HepG2 (cell line): ENCODE measurements around the gene CFAP54. TPM values are rescaled to one million over a fixed set of nuclear protein-coding genes. Genes with fewer than 3 reads are reported as not detected.

Experiments used
- ATAC-seq: fragments of 200-7000 bp; cut with Tn5 transposase; 3 replicates; pipeline ENCODE4 v1.9.1; 2020; ENCODE audit warnings: mild to moderate bottlenecking, moderate library complexity
- BruUV-seq: library from RNA; stranded (reverse); fragments of 400-500 nt; replicated peaks from 2 replicates; lab custom pipeline; 2021; lab: Mats Ljungman, UMichigan
- CTCF ChIA-PET: fragments of 300-600 bp; formaldehyde crosslinking; extraction: SDS; loops from one replicate; lab custom pipeline; 2021; ENCODE audit warnings: low total read pairs, inconsistent platforms, low intra/inter-chr PET ratio; lab: Yijun Ruan, JAX
- POLR2A ChIA-PET: fragments of 350-600 bp; sonication (Branson Sonifier 250); formaldehyde crosslinking; loops from one replicate; lab custom pipeline; 2020; ENCODE audit warnings: antibody characterized with exemption, inconsistent platforms; lab: Yijun Ruan, JAX
- DNase-seq: peaks from one replicate; pipeline ENCODE4 v3.0.0-alpha.2; 2015; ENCODE audit warnings: low spot score
- FAIRE-seq: peaks from 3 replicates; lab custom pipeline; 2011; peaks lifted over from hg19 to GRCh38; lab: Jason Lieb, UNC
- H2AFZ ChIP-seq: one replicate; pipeline ENCODE4 v1.6.1; 2011; ENCODE audit warnings: low read length, inconsistent platforms
- H3K27ac ChIP-seq: fragments of 300-600 bp; 3 replicates; pipeline ENCODE4 v1.8.0; 2011; ENCODE audit warnings: mixed run types, mild to moderate bottlenecking, mixed read lengths, low read length, inconsistent platforms; ENCODE audit not compliant: insufficient read depth; ENCODE audit errors: extremely low read length
- H3K27me3 ChIP-seq, 2 experiments: fragments of 200-600 bp in 1 of 2; 2 replicates in 1 of 2; 3 replicates in 1 of 2; pipeline versions ENCODE4 v1.6.0 to v1.8.0; 2011; ENCODE audit warnings: low read length in 2 of 2, mild to moderate bottlenecking in 2 of 2, moderate library complexity in 2 of 2, inconsistent platforms in 1 of 2; ENCODE audit not compliant: insufficient read depth in 2 of 2, control insufficient read depth in 1 of 2
- H3K36me3 ChIP-seq, 2 experiments: fragments of 200-600 bp in 1 of 2; replicated peaks in 1 of 2; 2 replicates in 1 of 2; 3 replicates in 1 of 2; pipeline versions ENCODE4 v1.5.1 to v1.8.0; 2011; ENCODE audit warnings: low read length in 2 of 2, inconsistent platforms in 1 of 2; ENCODE audit not compliant: insufficient read depth in 2 of 2, control insufficient read depth in 1 of 2
- H3K4me1 ChIP-seq: 2 replicates; pipeline ENCODE4 v1.5.1; 2012; ENCODE audit warnings: low read length, inconsistent platforms; ENCODE audit not compliant: insufficient read depth
- H3K4me2 ChIP-seq: 2 replicates; pipeline ENCODE4 v1.6.0; 2011; ENCODE audit warnings: low read depth, low read length, inconsistent platforms
- H3K4me3 ChIP-seq, 3 experiments: fragments of 200-600 bp in 1 of 3; sonication (generic), shearing (Covaris generic) in 1 of 3; replicated peaks in 1 of 3; 2 replicates each; pipeline ENCODE4 v1.5.1; 2011 to 2016; ENCODE audit warnings: low read length in 3 of 3, inconsistent platforms in 2 of 3, low read depth in 2 of 3, mild to moderate bottlenecking in 2 of 3, control low read depth in 1 of 3, mixed read lengths in 1 of 3; ENCODE audit not compliant: insufficient read depth in 1 of 3
- H3K79me2 ChIP-seq: one replicate; pipeline ENCODE4 v1.6.1; 2011; ENCODE audit warnings: low read length, inconsistent platforms; ENCODE audit not compliant: insufficient read depth
- H3K9ac ChIP-seq: 2 replicates; pipeline ENCODE4 v1.6.0; 2011; ENCODE audit warnings: mild to moderate bottlenecking, low read depth, low read length, inconsistent platforms; ENCODE audit not compliant: insufficient read depth
- H3K9me3 ChIP-seq: 2 replicates; pipeline ENCODE4 v1.5.1; 2012; ENCODE audit warnings: mild to moderate bottlenecking, low read length
- H4K20me1 ChIP-seq: 2 replicates; pipeline ENCODE4 v1.6.0; 2011; ENCODE audit warnings: inconsistent platforms, mild to moderate bottlenecking, low read length, moderate library complexity; ENCODE audit not compliant: insufficient read depth
- ATF7-NPFF ChIP-seq: sonication (generic); formaldehyde crosslinking; IDR thresholded peaks from 2 replicates; pipeline ENCODE4 v1.8.1; 2023; ENCODE audit warnings: mild to moderate bottlenecking, low read depth, missing genetic modification reagents, moderate library complexity
- CREM ChIP-seq, 2 experiments: sonication (generic) in 1 of 2; formaldehyde crosslinking in 1 of 2; IDR thresholded peaks; 2 replicates each; pipeline versions ENCODE4 v1.4.0 to v1.6.1; 2016 to 2020; ENCODE audit warnings: antibody characterized with exemption in 1 of 2, mild to moderate bottlenecking in 1 of 2, missing genetic modification reagents in 1 of 2
- HMGA1 ChIP-seq: sonication (generic); formaldehyde crosslinking; conservative IDR thresholded peaks from 2 replicates; pipeline ENCODE4 v1.4.0; 2020; ENCODE audit warnings: missing genetic modification reagents
- MIXL1 ChIP-seq: IDR thresholded peaks from 2 replicates; pipeline ENCODE4 v1.6.1; 2016
- NFE2 ChIP-seq: sonication (generic); formaldehyde crosslinking; IDR thresholded peaks from 2 replicates; pipeline ENCODE4 v1.4.0; 2020; ENCODE audit warnings: missing genetic modification reagents
- PBX2 ChIP-seq: IDR thresholded peaks from 2 replicates; pipeline ENCODE4 v1.6.1; 2016; ENCODE audit warnings: control low read depth
- RXRB ChIP-seq: IDR thresholded peaks from 2 replicates; pipeline ENCODE4 v1.6.1; 2016; ENCODE audit warnings: borderline replicate concordance, missing genetic modification reagents, missing compliant biosample characterization
- SOX6 ChIP-seq, 2 experiments: fragments of 450-650 bp in 1 of 2; sonication (generic) in 1 of 2; formaldehyde crosslinking in 1 of 2; IDR thresholded peaks; 2 replicates each; pipeline versions ENCODE4 v1.4.0 to v1.6.1; 2017 to 2020; ENCODE audit warnings: antibody characterized with exemption in 1 of 2, mild to moderate bottlenecking in 1 of 2, missing genetic modification reagents in 1 of 2
- TEF ChIP-seq: sonication (generic); formaldehyde crosslinking; IDR thresholded peaks from 2 replicates; pipeline ENCODE4 v1.5.0; 2020; ENCODE audit warnings: missing genetic modification reagents
- ZC3H4 ChIP-seq: sonication (generic); formaldehyde crosslinking; IDR thresholded peaks from 2 replicates; pipeline ENCODE4 v1.4.0; 2020; ENCODE audit warnings: missing genetic modification reagents, borderline replicate concordance
- ZNF143 ChIP-seq: sonication (generic); formaldehyde crosslinking; IDR thresholded peaks from 2 replicates; pipeline ENCODE4 v1.4.0; 2020; ENCODE audit warnings: missing genetic modification reagents
- ZNF276 ChIP-seq: sonication (generic); formaldehyde crosslinking; IDR thresholded peaks from 2 replicates; pipeline ENCODE4 v1.4.0; 2020; ENCODE audit warnings: mild to moderate bottlenecking, low read depth, missing genetic modification reagents
- ZNF414 ChIP-seq: sonication (generic); formaldehyde crosslinking; IDR thresholded peaks from 2 replicates; pipeline ENCODE4 v1.5.0; 2020; ENCODE audit warnings: missing genetic modification reagents
- ZNF431 ChIP-seq: sonication (generic); formaldehyde crosslinking; IDR thresholded peaks from 2 replicates; pipeline ENCODE4 v1.9.0; 2022; ENCODE audit warnings: missing genetic modification reagents, low read depth, mild to moderate bottlenecking, borderline replicate concordance
- ZSCAN9 ChIP-seq: IDR thresholded peaks from 2 replicates; pipeline ENCODE4 v1.6.1; 2016; ENCODE audit warnings: borderline replicate concordance
- WGBS: methylation state at CpG from one replicate; pipeline ENCODE4 v1.1.6; 2017; ENCODE audit warnings: low lambda C conversion rate; 5-methylcytosine and 5-hydroxymethylcytosine counted together
- in situ Hi-C: cut with HindIII; loops from 2 replicates; pipeline ENCODE4 v1.10.0; 2017; ENCODE audit warnings: low pct_unique_long_range_greater_than_20kb; ENCODE audit not compliant: extremely low pct_ligation_motif_present
- intact Hi-C: fragments of 100-400 bp; cut with micrococcal nuclease; formaldehyde crosslinking; loops from one replicate; pipeline ENCODE4 v1.10.0; 2022; ENCODE audit not compliant: unreplicated experiment
- polyA plus RNA-seq, 8 experiments: library from polyadenylated mRNA; depleted of rRNA in 3 of 8; stranded (reverse) in 7 of 8; unstranded in 1 of 8; fragments of >200 nt; fragmentation: Illumina TruSeq in 4 of 8; extraction: Trizol in 4 of 8; gene quantifications; 2 replicates each; pipeline versions ENCODE4 v1.2.1 to v1.2.3, GENCODE V29; 2011 to 2016; ENCODE audit warnings: low read depth in 4 of 8, missing spikeins in 1 of 8, mixed read lengths in 1 of 8; ENCODE audit not compliant: insufficient read depth in 1 of 8
- total RNA-seq, 5 experiments: library from RNA; depleted of rRNA; stranded (reverse); fragments of >200 nt; fragmentation: Illumina TruSeq; extraction: Trizol; gene quantifications; 2 replicates each; pipeline ENCODE4 v1.2.3, GENCODE V29; 2016; ENCODE audit warnings: low read depth in 1 of 5

The CFAP54 gene
- total and polyA plus RNA-seq, 2 of the 13 experiments (the other 11 are each of a cell fraction or from before 2014, with no cell fraction given): not detected

GRCh38 chr12:96502949-96503532 is 13.7 kb downstream of the CFAP54 start:
- intact Hi-C loops: loop anchor here (5.0 kb wide), 1 partner anchor 286 kb away; no protein-coding TSS in a partner anchor

GRCh38 chr12:96503976-96504375 is 14.6 kb downstream of the CFAP54 start:
- Histone ChIP-seq H3K27ac (no peak overlapping the region), H3K79me2 (no peaks in the 10 kb centered on the region), H3K27me3 (no peaks in the 10 kb centered on the region), H3K36me3 (no peaks in the 10 kb centered on the region), H4K20me1 (no peaks in the 10 kb centered on the region), H3K4me3 (no peak overlapping the region), H3K4me1 (peaks cover 21% of the 10 kb centered on the region), H2AFZ (no peak overlapping the region), H3K9ac (no peak overlapping the region), H3K9me3 (no peaks in the 10 kb centered on the region), H3K4me2 (no peak overlapping the region)
- ATAC-seq: no peak
- ChIA-PET CTCF (no interaction called here), POLR2A (no interaction called here)
- BruUV-seq: no TSS peak
- in situ Hi-C loops: loop anchor here (25.0 kb wide), 1 partner anchor 292 kb away; no protein-coding TSS in a partner anchor
- no peak for FAIRE-seq
- intact Hi-C loops: loop anchor here (5.0 kb wide), 1 partner anchor 287 kb away; no protein-coding TSS in a partner anchor
- DNase-seq: no peak
- TF ChIP-seq ZNF276 (CRISPR knock-in tag) (no peak), NFE2 (CRISPR knock-in tag) (no peak), MIXL1 (CRISPR knock-in tag) (no peak), RXRB (no peak), ZNF414 (CRISPR knock-in tag) (no peak), HMGA1 (no peak), PBX2 (CRISPR knock-in tag) (no peak), ZNF143 (CRISPR knock-in tag) (no peak), ZC3H4 (CRISPR knock-in tag) (no peak), ZNF431 (no peak), CREM (IDR thresholded peaks at IDR 0.05) (no peak), CREM (CRISPR knock-in tag; IDR thresholded peaks at IDR 0.05) (no peak)

More at GRCh38 chr12:96502949-96503532, 13.7 kb downstream of the CFAP54 start:
- no peaks in the 10 kb centered on the region for H3K79me2 ChIP-seq
- H3K4me3 ChIP-seq: no peak overlapping the region
- FAIRE-seq (no peak), DNase-seq (no peak), ATAC-seq (no peak)
- H2AFZ ChIP-seq: no peak overlapping the region
- H3K4me2 ChIP-seq: no peak overlapping the region
- H3K9me3 ChIP-seq: no peaks in the 10 kb centered on the region
- H3K27me3 ChIP-seq: no peaks in the 10 kb centered on the region
- TF ChIP-seq ATF7-NPFF (CRISPR knock-in tag): no peak
- no peak for TF ChIP-seq TEF
- TF ChIP-seq ZSCAN9 (CRISPR knock-in tag): no peak
- TF ChIP-seq SOX6 (IDR thresholded peaks at IDR 0.05): 0 out of 2 replicates have a peak, but pooled peaks have one; percentile 21
- no peak for TF ChIP-seq SOX6 (CRISPR knock-in tag; IDR thresholded peaks at IDR 0.05)
- in situ Hi-C loops: loop anchor here (25.0 kb wide), 1 partner anchor 291 kb away; no protein-coding TSS in a partner anchor
- WGBS: 28% methylated on average over 6 of the region's 6 CpGs
- H4K20me1 ChIP-seq: no peaks in the 10 kb centered on the region
- H3K27ac ChIP-seq: no peak overlapping the region
- peaks cover 21% of the 10 kb centered on the region for H3K4me1 ChIP-seq
- no peak overlapping the region for H3K9ac ChIP-seq
- POLR2A ChIA-PET: no interaction called here
- BruUV-seq: no TSS peak
- no peaks in the 10 kb centered on the region for H3K36me3 ChIP-seq
- CTCF ChIA-PET: no interaction called here
